ENCODE results near the gene SIRPA.

SIRPA gene

DNA sequence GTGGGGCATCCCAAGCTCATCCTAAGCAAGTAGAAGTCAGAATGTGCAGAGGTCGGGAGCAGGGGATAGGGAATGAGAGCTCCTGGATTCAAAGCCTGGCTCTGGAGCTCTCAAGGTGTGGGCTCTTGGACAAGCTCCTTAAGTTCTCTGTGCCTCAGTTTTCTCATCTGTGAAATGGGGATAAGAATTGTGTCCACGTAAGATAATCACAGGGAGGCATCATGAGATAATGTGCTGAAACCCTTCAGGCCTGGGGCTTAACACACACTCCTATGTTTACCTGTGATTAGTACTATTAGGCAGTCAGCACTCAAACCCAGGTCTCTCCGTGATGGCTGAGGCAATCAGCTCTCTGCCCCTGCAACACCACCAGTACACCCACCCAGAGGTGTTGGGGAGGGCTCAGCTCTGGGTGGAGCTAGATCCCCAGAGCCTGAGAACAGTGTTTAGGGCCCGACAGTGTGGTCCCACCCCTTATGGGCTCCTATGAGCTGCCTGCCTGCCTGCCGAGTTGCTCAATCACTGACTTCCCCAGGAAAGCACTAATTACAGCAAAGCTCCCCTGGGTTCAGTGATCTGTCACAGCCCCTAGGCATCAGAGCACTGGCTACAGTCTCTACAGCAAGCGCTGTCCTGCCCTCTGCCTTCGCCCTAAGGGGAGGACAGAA lies 6.3 kb upstream of the SIRPA start:
- no peak for DNase-seq (ENCODE audit: low read depth in 2 of 2)

DNA sequence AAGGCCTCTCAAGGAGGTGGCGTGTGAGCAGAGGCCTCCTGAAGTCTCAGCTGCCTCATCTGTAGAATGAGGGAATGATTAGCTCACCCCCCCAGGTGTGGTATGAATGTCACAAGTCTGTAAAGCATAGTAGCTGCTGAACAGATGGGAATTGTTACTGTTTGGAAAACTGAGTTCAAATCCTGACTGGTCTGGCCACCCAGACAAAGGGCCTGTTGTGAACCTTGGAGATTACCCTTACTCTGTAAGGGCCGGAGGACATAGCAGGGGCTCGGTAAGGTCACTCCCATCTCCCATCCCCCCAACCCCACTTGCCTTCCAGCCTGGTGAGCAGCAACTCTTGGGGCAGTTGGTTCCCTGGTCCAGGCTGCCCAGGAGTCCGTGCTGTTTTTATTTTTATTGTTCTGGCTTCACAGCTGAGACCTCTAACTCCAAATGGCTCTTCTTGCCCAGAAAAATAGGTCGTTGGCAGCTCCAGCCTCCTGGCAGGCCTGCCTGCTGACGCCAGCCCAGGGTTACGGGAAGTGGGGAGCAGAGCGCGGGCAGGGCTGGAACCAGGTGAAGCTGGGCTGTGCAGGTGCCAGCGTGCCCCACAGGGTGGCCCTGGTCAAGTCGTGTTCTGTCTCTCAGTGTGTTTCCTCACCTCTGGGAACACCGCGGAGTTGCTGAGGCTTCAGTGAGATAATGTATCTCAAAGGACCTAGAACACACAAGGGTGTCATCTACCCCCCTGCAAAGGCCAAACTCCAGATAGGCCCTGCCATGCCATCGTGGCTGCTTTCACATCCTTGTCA lies 4.5 kb upstream of the SIRPA start:
- DNase-seq (ENCODE audit: low read depth in 2 of 2): no peak

DNA sequence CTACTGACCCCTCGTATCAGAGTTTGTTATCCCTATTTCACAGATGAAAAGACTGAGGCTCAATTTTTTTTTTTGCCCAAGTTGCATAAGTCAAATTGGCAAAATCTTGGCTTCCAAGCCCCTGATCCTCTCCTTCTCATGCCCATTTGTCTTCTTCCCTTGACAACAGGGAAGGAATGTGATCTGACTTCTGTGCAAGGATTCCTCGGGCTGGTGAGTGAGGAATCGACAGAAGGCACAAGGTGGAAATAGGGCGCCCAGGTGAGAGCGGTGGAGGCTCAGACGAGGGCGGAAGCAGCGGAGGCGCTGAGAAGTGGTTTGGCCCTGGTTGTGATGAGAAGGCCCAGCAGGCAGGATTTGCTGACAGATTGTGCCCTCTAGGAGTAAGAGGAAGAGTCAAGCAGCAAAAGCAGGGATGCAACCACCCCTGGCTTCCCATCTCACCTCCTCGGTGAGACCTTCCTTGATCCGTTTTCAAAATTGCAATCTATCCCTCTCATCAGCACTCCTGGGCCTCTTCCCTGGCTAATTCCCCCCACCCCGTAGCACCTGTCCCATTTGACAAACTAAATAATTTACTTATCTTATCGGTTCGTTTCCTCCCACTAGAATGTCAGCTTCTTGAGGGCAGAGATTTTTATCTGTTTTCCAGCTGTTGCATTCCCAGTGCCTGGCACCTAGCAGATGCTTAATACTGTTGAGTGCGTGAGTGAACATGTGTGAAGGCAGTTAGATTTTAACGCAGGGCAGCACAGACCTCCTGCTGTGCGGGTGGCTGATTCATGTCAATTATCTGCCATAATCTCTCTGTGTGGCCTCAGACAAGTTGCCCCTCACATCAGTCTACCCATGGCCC lies 3.7 kb upstream of the SIRPA start:
- DNase-seq (ENCODE audit: low read depth in 2 of 2): no peak

DNA sequence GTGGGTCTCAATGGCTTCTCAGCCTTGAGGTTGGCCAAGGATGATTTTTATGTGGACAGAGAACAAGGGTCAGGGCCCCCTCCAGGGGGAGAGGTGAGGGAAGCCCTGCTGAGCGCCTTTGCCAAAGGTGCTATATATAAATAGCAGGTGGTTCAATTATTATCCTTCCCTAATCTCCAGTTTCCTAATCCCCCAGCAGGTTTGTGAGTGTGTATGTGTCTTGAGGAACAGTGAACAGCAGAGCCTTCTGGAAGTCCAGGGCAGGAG lies 3.2 kb upstream of the SIRPA start:
- DNase-seq (ENCODE audit: low read depth in 2 of 2): no peak

DNA sequence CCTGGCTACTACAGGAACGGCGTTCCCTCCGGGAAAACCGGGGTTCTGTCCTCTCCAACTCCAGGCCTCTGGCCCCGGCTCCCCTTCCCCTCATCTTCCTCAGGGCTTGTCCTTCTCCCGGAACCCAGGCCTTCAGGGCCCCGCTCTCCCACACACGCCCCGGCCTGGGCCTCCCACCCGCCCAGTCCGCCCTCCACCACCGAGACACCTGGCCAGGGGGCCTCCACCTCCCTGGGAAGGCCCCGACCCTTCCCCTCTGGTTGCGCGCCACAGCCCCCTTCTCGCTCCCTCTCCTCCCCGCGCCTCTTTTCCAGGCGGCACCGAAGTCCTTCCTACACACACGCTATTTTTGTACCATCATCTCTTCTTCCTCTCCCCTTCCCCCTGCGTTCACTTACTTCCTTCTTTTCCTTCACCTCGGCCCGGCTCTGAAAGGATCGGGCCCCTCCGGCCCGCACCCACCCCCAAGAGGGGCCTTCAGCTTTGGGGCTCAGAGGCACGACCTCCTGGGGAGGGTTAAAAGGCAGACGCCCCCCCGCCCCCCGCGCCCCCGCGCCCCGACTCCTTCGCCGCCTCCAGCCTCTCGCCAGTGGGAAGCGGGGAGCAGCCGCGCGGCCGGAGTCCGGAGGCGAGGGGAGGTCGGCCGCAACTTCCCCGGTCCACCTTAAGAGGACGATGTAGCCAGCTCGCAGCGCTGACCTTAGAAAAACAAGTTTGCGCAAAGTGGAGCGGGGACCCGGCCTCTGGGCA lies 1.3 kb upstream of the SIRPA start:
- DNase-seq (ENCODE audit: low read depth in 2 of 2): no peak

DNA sequence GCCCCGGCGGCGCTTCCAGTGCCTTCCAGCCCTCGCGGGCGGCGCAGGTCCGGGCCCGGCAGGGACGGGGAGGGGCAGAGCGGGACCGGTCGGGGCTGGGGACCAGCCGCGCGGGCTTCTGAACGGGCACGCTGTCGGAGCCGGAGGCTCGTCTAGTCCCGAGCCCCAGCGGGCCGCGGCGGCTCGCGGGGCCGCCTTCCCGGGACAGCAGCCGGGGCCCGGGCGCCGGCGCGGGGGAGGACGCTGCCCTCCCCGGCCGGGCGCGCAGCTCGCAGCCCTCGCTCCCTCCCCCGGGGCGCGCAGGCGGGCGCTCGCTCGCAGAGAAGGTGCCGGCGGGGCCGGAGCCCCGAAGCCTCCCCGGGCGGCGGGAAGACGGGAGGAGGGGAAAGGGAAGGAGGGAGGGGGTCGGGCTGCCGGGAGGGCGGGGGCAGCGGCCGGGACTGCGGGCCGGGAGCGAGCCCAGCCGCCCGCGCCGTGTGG lies 696 bp upstream of the SIRPA start:
- DNase-seq (ENCODE audit: low read depth in 2 of 2): no peak

DNA sequence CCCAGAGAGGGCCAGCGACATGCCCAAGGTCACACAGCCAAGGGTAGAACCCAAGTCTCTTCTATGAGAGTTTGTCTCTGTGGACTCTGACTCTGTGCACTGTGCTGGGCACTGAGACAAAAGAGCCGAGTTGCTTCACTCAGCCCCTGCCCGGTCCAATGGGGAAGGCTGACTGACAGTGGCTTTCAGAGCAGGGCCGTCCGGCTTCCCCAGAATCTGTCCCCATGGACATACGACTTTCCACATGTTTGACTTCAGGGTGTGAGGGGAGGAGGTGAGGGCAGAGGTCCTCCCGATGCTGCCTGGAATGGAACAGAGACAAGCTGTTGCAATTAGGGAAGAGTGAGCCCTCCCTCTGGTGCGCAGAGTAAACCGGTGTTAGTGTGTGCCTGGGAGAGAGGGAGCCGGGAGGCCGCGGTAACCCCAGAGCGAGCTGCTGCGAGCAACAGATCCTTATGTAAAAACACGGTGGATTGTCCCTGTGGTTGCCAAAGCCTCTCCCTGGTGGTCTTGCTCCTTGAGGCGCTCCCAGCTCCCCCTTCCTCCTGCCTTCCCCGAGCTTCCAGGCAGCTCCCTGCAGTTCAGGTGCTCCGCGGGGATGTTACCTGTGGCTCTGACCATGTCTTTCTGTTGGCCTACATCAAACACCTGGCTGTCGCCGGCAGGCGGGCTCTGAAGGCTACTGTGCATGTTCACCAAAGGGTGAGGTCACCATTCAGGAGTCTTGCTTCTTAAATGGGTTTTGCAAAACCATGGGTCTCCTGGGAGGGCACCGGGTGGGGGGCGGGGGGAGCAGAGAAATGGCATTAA lies 672 bp downstream of the SIRPA start:
- DNase-seq (ENCODE audit: low read depth in 2 of 2): no peak

DNA sequence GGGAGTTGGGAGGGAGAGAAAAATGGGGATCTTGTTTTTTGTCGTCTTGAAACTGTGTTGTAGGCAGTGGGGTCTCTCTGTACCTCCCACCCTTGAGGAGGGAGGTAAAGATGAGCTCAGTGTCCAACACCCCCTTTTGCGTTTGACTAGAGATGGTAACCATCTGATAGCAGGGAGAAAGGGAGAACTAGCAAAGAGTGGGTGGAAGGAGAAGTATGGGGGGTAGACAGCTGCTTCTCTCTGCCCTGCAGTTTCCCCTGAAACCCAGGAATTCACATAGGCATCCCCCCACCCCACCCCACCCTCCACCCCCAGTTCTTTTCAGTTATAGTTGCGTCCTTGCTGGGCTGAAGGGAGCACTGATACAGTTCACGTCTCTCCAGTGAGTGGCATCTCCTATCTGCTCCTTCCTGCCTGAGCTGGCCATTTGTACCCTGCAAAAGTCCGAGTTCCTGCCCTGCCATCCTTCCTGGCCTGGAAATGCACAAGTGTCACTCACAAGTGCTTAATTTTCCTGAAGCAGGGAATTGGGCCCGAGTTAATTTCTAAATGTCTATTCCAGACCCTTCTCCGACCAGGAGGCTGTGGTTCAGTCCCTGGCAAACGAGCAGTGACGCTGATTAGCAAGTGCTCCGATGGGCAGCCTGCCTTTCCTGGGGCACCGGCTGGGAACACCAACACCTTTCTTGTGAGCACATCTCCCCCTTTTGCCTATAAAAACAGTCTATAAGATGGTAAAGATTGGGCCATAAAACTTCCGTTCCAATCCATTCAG lies 1.5 kb downstream of the SIRPA start:
- DNase-seq (ENCODE audit: low read depth in 2 of 2): no peak

DNA sequence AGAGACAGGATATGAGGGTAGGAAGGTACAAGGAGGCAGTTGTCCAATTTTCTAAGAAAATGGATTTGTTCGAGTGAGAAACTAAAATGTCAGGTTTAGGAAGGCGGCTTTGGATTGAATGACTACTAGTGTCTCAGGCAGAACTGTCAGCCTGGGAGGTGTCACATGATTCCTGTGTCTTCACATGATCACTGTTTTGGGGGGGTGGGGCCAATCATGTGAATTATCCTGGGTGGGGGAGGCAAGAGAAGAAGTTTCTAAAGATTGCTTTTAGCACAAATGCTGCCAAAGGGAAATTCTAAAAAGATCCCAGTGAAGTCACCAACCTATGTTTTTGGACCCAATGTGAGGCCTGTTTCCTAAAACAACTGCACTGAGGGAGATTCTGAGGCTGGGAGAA lies 2.3 kb downstream of the SIRPA start:
- no peak for DNase-seq (ENCODE audit: low read depth in 2 of 2)

DNA sequence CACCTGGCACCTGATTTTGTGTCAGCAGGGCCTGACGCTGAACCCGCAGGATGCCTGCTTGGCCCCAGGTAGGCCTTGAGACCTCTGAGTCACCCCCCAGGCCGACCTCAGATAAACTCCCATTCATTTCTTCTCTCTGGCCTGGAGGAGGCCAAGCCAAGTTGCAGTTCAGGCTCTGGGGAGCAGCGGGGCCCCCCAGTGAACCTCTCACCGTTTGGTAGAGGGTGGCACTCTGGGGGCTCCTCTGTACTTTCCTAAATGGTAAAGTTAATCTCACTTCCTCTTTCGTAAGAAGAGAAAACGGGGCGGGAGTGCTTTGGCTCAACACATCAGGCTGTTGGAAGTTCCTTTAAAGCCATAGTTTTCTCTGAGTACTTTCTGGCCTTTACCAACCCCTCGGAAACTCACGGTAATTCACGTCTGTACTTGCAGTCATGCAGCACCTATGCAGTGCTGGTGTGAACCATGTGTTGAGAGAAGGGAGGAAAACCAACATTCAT lies 2.8 kb downstream of the SIRPA start:
- no peak for DNase-seq (ENCODE audit: low read depth in 2 of 2)

DNA sequence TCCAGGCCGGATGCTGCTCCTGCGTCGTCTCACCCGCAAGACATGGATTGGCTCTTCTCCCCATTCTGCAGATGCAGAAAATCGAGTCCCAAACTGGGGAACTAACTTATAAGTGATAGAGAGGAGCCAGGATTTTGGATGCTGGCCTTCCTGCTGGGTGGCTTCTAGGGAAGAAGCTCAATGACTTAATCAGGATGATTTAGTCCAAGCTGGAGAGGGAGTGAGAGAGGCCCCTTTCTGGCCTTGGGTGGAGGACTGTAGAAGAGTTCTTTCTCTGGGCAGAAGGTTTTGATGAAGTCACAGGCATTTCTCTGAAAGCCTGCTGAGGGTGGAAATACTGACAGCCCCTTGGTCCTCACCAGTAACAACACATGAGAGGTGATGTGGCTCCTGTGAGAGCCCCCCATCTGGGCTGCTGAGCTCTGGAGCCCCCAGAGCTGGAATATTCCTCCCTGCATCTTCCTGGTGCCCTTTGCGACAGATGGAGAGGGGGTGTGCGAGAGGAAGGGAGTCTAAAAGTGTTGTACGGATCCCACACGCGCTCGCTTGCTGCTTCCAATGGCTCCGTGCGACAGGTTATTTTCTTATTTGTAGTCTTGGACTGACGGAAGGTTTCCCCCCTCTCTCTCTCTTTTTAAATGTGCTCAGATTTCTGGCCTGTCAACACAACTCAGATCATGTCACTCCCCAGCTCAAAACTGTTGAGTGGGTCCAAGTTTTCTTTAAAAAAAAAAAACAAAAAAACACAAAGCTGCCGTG lies 3.5 kb downstream of the SIRPA start:
- no peak for DNase-seq (ENCODE audit: low read depth in 2 of 2)

DNA sequence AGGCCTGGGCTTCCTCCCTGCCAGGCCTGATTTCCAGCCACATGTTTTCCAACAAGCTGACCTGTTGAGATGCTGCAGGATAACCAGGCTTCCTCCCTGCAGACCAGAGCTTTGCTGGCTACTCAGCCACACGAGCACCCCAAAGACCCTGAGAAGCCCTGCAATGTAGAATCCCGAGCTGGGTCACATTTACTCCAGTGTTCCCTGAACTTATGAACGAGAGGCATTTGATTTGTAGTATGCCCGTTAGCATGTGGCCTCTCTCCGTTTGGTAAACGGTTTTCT lies 4.0 kb downstream of the SIRPA start:
- DNase-seq (ENCODE audit: low read depth in 2 of 2): no peak

DNA sequence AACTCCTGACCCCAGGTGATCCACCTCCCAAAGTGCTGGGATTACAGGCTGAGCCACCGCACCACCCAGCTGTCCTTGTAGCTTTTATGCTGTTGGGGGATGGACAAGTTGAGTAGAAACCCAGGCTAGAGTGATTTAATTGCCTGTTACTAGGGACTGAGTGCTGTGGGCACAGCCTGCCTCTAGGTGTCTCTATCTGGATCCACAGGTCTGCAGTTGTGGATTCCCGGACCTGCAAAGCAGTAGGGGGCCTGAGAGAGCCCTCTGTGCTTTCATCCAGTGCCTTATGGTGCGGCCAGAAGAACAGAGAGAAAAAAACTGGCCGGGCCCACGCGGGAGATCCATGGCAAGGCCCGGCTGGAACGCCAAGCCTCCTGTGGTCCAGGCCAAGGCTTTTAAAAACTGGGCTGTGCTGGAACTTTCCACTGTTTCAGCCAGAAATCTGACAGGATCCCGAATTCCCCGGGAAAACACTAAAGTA lies 5.2 kb downstream of the SIRPA start:
- no peak for DNase-seq (ENCODE audit: low read depth in 2 of 2)

DNA sequence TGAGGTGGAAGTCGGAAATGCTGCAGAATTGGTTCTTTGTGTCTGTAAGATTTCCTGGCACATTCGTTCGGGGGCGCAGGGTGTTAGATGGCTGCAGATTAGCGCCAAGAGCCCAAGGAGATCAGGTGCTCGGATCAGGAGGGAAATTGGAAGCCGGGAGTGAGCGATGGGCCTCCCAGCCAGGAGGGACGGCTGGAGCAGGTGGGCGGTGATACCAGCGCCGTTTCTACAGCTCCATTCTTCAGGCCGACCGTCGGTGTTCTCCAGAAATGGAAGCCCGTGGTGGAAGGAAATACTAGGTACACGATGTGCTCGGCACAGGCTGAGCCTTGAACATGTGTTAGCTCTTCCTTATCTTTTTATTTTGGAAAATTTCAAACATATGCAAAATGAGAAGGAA lies 6.5 kb downstream of the SIRPA start:
- no peak for DNase-seq (ENCODE audit: low read depth in 2 of 2)

DNA sequence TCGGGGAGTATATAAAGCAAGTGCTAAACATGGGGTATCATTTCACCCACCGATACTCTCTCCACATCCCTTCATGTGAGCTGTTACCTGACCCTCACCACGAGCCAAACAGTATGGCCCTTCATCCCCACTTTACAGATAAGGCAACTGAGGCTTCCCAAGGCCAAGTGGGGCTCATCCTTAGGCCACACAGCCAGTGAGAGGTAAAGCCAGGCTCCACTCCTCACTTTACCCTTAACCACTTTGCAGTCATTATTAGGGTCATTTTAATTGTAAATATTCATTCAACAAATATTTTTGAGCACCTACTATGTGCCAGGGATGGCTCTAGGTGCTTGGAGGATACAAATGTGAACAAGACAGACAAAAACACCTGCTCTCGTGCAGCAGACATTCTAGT lies 7.0 kb downstream of the SIRPA start:
- DNase-seq (ENCODE audit: low read depth in 2 of 2): no peak

DNA sequence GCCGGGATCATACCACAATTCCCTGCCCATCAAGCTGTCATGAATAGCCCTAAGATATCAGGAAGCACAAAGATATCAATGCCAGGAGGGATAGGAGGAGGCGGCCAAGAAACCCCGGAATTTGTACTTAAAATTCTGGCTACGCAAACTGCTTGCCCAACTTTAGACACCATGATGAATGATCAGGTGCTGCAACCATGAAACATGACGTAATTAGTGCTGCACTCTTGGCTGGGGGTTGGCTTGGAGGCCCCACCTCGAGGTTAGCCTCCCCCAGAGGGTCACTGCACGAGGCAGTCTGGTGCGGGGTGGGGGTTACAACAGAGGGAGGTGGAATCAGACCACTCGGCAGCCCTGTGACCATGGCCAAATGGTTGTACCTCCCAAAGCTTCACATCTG lies 8.9 kb downstream of the SIRPA start:
- DNase-seq (ENCODE audit: low read depth in 2 of 2): no peak

DNA sequence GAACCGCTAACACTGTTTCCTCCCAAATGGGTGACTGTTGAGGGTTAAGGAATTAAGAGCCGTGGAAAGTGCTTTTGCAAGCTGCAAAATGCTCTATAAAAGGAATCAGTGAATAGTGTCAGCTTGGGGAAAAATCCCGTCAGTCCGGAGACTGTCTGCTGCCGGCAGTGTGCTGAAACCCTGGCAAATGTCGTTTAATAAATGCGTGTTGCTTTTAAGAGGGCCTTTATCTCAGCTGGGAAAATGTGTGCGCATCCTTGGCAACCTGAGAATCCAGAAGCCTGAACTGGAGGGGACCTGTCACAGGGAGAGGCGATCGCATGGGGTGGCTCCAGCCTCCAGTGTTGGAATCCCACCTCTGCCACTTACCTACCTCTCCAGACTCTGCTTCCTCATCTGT lies 9.8 kb downstream of the SIRPA start:
- DNase-seq (ENCODE audit: low read depth in 2 of 2): no peak

DNA sequence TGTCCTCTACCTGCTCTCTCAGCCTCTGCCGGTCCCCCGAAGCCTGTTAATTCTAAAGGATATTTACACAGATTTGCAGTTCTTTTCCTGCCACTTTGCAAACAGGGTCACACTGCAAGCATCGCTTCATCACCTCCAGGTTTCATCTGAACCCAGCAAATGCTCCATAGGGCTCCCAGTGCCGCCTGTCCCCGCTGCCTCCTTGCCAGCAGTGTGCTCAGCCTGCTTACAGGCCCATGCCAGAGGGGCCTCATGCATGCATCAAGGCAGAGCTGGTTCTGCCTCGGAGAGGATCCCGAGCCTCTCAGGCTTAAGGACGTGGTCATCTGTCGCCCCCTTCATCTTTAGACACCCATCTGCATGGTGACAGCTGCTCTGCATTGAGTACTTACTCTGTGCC lies 10.5 kb downstream of the SIRPA start:
- DNase-seq (ENCODE audit: low read depth in 2 of 2): no peak

DNA sequence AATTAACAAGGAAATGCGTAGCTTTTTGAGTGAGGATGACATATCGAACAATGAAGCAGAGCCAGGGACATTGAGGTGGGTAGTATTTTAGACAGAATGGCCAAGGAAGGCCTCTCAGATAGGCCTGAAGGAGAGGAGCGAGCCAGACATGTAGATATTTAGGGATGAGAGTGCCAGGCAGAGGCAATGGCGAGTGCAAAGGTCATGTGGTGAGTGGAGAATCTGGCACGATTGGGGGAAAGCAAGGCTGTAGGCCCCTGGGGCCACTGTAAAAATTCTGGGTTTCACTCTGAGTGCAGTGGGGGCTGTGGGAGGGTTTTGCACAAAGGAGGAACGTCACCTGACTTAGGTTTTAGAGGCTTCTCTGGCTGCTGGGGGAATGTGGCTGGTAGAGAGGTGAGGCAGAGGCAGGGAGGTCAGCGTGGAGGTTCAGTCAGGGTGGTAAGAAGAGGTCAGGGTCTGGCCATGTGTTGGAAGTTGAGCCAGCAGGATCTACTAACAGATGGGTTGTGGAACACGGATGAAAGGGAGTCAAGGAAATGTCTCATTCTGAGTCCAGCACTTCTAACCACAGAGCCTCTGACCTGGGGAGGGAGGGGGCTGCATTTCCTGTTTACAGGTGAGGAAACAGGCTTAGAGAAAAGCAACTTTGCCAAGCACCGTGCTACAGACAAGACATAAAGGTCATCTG lies 11.3 kb downstream of the SIRPA start:
- no peak for DNase-seq (ENCODE audit: low read depth in 2 of 2)
